Ovary (tissue), 9 donors: ENCODE results near the gene HEBP1. TPM values are rescaled to one million over a fixed set of nuclear protein-coding genes. Genes with fewer than 3 reads are reported as not detected.
"Not testable (repeated sequence)": the region's sequence is repeated elsewhere in the genome, so short reads cannot be mapped to it uniquely, and the experiment has no call there.

Experiments used
- DNase-seq, 5 donors: peaks; one replicate each; pipeline ENCODE4 v3.0.0-alpha.2; 2019 to 2020
- H3K27ac ChIP-seq, 2 donors: fragments of 200-600 bp; one replicate each; pipeline versions ENCODE4 v1.5.1 to v1.8.0; 2019 to 2022
- H3K27me3 ChIP-seq: fragments of 200-600 bp; one replicate; pipeline ENCODE4 v1.8.0; 2022
- H3K36me3 ChIP-seq: fragments of 200-600 bp; sonication (generic); one replicate; pipeline ENCODE4 v1.5.1; 2019
- H3K4me1 ChIP-seq: one replicate; pipeline ENCODE4 v1.8.1; 2013; ENCODE audit warnings: mild to moderate bottlenecking, moderate library complexity; ENCODE audit not compliant: insufficient read depth
- H3K4me3 ChIP-seq: fragments of 200-600 bp; sonication (generic); one replicate; pipeline ENCODE4 v1.5.1; 2017
- H3K9me3 ChIP-seq, 2 donors: fragments of 200-600 bp in 1 of 2; sonication (generic) in 1 of 2; one replicate each; pipeline versions ENCODE4 v1.5.1 to v1.8.1; 2013 to 2019; ENCODE audit warnings: mild to moderate bottlenecking in 1 of 2, moderate library complexity in 1 of 2
- EP300 ChIP-seq: sonication (generic); formaldehyde crosslinking; IDR thresholded peaks from one replicate; pipeline ENCODE4 v1.6.1; 2017; ENCODE audit warnings: antibody characterized with exemption
- POLR2A ChIP-seq: fragments of 450-650 bp; IDR thresholded peaks from one replicate; pipeline ENCODE4 v1.6.1; 2017; ENCODE audit warnings: antibody characterized with exemption, mild to moderate bottlenecking, moderate library complexity
- WGBS, 3 donors: extraction: QIAGEN DNeasy Blood & Tissue Kit in 1 of 3; methylation state at CpG; one replicate each; pipeline versions ENCODE4 v1.1.5 to v1.1.7; 2013 to 2017; 5-methylcytosine and 5-hydroxymethylcytosine counted together
- intact Hi-C, 4 donors: fragments of 100-400 bp; cut with DNase I; formaldehyde crosslinking; loops; one replicate each; pipeline versions ENCODE4 v1.11.0 to v1.15.1; 2022 to 2023
- polyA plus RNA-seq, 2 donors: library from polyadenylated mRNA; stranded (reverse); fragments of 200-250 nt in 1 of 2; fragments of 350-450 nt in 1 of 2; fragmentation: Illumina TruSeq in 1 of 2; extraction: RNeasy Lipid Tissue Mini Kit (QIAGEN cat#74804) in 1 of 2; gene quantifications; one replicate each; pipeline ENCODE4 v1.2.3, GENCODE V29; 2013 to 2014
- total RNA-seq, 7 donors: library from RNA; depleted of rRNA in 2 of 7; stranded (reverse); fragments of >200 nt in 2 of 7; fragmentation: NEBNext Ultra II Directional in 3 of 7; extraction: Animal tissue kit (Norgen Biotek cat#: 25700) in 3 of 7; gene quantifications; one replicate each; pipeline versions ENCODE4 v1.1.0 to v1.2.4, GENCODE V29; 2016 to 2023
- TF ChIP-seq, protein P1 (sequence below), 3 donors: fragments of 450-650 bp in 2 of 3; fragments of 200-600 bp in 1 of 3; IDR thresholded peaks; one replicate each; pipeline versions ENCODE4 v1.5.1 to v1.8.0; 2016 to 2022; ENCODE audit warnings: antibody characterized with exemption in 3 of 3, mild to moderate bottlenecking in 1 of 3
- donor health status: DM: no; HTN: no; CAD: no; lungs with moderate emphysema.
- donor health status: DM: no; HTN: no; CAD: no.
- donor health status: Bipolar disorder and iron deficiency.
- donor health status: DM: yes; HTN: yes; CAD: no.
- donor health status: DM: no; HTN: no; CAD: no.
- donor health status: DM: yes; HTN: yes; CAD: no.

The HEBP1 gene
- total and polyA plus RNA-seq, 9 donors: 31.6 to 150 (median 85.4) TPM

DNA sequence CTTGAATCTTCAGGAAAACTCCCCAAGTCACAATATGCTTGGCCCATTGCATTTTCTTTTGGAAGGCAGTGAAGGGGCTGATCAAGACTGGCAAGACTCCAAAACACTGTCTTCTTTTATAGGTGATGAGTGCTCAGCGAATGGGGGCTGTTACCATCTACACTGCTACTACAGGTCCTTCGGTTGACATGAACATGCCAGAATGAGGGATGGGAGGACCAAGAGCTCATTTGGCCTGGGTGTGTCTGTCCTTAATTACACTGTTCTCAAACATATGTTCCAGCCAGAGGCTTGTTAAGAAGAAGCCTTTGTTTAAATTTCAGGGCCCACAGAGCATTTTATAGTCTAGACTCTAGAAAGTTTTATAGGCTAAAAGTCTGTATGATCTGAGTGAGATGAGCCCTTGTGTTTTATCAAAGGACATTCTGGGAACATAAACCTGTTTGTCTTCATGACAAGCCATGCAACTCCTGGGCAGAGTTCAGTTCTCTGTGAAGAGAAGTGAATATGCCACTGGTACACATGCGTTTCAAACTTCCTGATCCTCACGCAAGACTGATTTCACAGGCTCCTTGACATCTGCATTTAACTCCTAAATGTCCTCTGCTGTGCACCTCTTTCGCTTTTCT, 39.4 kb upstream of the HEBP1 start:
- no peak for DNase-seq
- H3K9me3 ChIP-seq: no peaks in the 10 kb centered on the region
- TF ChIP-seq POLR2A: no peak
- TF ChIP-seq, protein P1, sequence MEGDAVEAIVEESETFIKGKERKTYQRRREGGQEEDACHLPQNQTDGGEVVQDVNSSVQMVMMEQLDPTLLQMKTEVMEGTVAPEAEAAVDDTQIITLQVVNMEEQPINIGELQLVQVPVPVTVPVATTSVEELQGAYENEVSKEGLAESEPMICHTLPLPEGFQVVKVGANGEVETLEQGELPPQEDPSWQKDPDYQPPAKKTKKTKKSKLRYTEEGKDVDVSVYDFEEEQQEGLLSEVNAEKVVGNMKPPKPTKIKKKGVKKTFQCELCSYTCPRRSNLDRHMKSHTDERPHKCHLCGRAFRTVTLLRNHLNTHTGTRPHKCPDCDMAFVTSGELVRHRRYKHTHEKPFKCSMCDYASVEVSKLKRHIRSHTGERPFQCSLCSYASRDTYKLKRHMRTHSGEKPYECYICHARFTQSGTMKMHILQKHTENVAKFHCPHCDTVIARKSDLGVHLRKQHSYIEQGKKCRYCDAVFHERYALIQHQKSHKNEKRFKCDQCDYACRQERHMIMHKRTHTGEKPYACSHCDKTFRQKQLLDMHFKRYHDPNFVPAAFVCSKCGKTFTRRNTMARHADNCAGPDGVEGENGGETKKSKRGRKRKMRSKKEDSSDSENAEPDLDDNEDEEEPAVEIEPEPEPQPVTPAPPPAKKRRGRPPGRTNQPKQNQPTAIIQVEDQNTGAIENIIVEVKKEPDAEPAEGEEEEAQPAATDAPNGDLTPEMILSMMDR (IDR thresholded peaks at IDR 0.05): no peak
- TF ChIP-seq EP300: no peak
- no peak overlapping the region for H3K4me3 ChIP-seq
- peaks cover 1% of the 10 kb centered on the region for H3K4me1 ChIP-seq
- H3K36me3 ChIP-seq: no peaks in the 10 kb centered on the region
- WGBS, 3 donors: 52 to 59% (median 55%) methylated on average over 5 of the region's 5 CpGs
- no peak overlapping the region for H3K27ac ChIP-seq
- no peaks in the 10 kb centered on the region for H3K27me3 ChIP-seq
- intact Hi-C loops: no loop called here

DNA sequence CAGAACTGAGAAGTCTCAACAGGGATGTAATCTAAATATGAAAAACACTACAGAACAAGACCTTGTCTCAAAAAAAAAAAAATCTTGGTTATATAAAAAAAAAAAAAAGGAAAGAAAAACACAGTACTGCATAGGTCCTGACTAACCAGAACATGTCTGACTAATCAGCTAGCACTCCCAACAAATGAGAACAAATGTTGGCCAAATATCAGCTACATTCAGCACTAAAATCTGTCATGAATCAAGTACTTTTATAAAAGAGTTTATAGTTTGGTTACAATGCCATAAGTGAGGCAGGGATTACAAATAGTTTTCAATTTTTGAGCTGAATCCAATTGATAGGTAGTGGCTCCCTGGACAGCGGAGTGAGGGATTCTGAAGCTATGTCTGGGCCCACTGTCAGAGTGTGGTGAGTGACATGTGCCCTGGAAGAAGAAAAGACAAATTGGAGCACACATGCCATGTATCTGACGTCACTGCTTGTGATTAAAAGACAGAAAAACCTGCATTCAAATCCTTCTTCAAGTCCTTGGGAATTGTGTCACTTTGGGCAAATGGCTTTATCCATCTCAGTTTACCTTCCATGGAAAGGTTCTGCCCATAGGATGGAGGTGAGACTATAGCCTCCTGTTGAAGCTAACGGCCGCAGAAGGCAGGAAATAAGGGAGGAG, 38.6 kb upstream of the HEBP1 start:
- TF ChIP-seq, protein P1 (IDR thresholded peaks at IDR 0.05): no peak
- TF ChIP-seq EP300 (no peak), POLR2A (no peak)
- no peak for DNase-seq
- Histone ChIP-seq H3K9me3 (no peaks in the 10 kb centered on the region), H3K27me3 (no peaks in the 10 kb centered on the region), H3K27ac (no peak overlapping the region), H3K4me1 (no peaks in the 10 kb centered on the region), H3K36me3 (no peaks in the 10 kb centered on the region), H3K4me3 (no peak overlapping the region)
- intact Hi-C loops: no loop called here
- 74 to 85% (median 83%) methylated on average over 4 of the region's 4 CpGs for WGBS, 3 donors

DNA sequence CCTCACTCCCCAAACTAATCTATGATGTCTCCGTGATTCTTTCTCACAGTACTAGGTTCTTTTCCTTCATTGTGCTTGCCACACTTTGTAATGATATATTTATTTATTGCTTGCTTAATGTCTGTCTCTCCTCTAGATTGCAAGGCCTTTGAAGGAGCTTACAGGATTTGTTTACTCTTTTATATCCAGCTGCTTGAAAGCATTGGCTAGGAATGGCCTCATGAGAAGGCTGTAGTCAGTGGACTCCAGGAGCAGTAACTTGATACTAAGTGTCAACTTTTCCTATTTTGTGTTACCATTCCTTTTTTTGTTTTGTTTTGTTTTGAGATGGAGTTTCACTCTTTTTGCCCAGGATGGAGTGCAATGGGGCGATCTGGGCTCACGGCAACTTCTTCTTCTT, 36.8 kb upstream of the HEBP1 start:
- Histone ChIP-seq H3K27ac (no peak overlapping the region), H3K4me3 (no peak overlapping the region), H3K9me3 (no peaks in the 10 kb centered on the region), H3K27me3 (no peaks in the 10 kb centered on the region), H3K36me3 (no peaks in the 10 kb centered on the region), H3K4me1 (no peaks in the 10 kb centered on the region)
- TF ChIP-seq EP300 (no peak), POLR2A (no peak)
- TF ChIP-seq, protein P1 (IDR thresholded peaks at IDR 0.05): no peak
- WGBS, 3 donors: 92 to 97% (median 93%) methylated on average over 3 of the region's 3 CpGs
- intact Hi-C loops: no loop called here
- no peak for DNase-seq

DNA sequence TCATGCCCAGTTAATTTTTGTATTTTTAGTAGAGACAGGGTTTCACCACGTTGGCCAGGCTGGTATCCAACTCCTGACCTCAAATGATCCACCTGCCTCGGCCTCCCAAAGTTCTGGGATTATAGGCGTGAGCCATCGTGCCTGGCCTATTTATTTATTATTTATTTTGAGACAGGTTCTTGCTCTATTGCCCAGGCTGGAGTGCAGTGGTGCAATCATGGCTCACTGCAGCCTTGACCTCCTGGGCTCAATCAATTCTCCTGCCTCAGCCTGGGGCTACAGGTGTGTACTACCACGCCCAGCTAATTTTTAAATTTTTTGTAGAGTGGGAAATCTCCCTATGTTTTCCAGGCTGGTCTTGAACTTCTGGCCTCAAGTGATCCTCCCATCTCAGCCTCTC, 35.3 kb upstream of the HEBP1 start:
- WGBS, 3 donors: 90 to 94% (median 92%) methylated on average over 5 of the region's 5 CpGs
- H3K27me3 ChIP-seq, H3K9me3 ChIP-seq, DNase-seq, intact Hi-C loops, H3K36me3 ChIP-seq, H3K27ac ChIP-seq, H3K4me3 ChIP-seq, H3K4me1 ChIP-seq: not testable (repeated sequence)

DNA sequence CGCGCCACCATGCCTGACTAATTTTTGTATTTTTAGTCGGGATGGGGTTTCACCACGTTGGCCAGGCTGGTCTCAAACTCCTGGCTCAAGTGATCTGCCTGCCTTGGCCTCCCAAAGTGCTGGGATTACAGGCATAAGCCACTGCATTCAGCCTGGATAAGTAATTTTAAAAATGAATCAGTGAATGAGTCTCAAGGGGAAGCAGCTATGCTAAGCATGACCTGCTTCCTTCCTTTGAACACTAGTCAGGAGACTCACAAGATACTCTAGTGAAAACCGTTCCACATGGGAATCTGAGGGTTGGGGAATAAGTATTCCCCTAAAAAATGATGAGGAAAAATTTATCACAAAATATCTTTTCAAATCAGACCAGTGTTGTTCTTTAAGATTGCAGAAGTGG, 33.4 kb upstream of the HEBP1 start:
- Histone ChIP-seq H3K9me3 (no peaks in the 10 kb centered on the region), H3K27me3 (no peaks in the 10 kb centered on the region), H3K27ac (no peak overlapping the region), H3K4me1 (no peaks in the 10 kb centered on the region), H3K4me3 (no peak overlapping the region), H3K36me3 (no peaks in the 10 kb centered on the region)
- no peak for DNase-seq
- WGBS, 3 donors: 81 to 87% (median 84%) methylated on average over 5 of the region's 5 CpGs
- intact Hi-C loops: no loop called here
- TF ChIP-seq, protein P1 (IDR thresholded peaks at IDR 0.05): no peak
- TF ChIP-seq EP300 (no peak), POLR2A (no peak)
